K562 (cell line): ENCODE results near the gene SYDE1. TPM values are rescaled to one million over a fixed set of nuclear protein-coding genes. Genes with fewer than 3 reads are reported as not detected.

Experiments used
- ATAC-seq: fragments of 200-7000 bp; cut with Tn5 transposase; 3 replicates; pipeline ENCODE4 v1.9.1; 2020; ENCODE audit warnings: moderate library complexity
- BruUV-seq: library from RNA; stranded (reverse); fragments of 400-500 nt; replicated peaks from 2 replicates; lab custom pipeline; 2021; lab: Mats Ljungman, UMichigan
- CTCF ChIA-PET: fragments of 300-600 bp; formaldehyde crosslinking; extraction: SDS; loops from one replicate; lab custom pipeline; 2021; ENCODE audit warnings: low intra/inter-chr PET ratio; lab: Yijun Ruan, JAX
- POLR2A ChIA-PET: fragments of 300-600, 350-650 bp; sonication (Branson Sonifier 250); formaldehyde crosslinking; extraction: SDS; loops from one replicate; lab custom pipeline; 2021; ENCODE audit warnings: antibody characterized with exemption, inconsistent platforms; lab: Yijun Ruan, JAX
- DNase-seq, 4 experiments: peaks; one replicate each; pipeline versions ENCODE4 v3.0.0 to v3.0.0-alpha.2; 2011 to 2018; ENCODE audit warnings: low spot score in 3 of 4, mixed read lengths in 3 of 4; ENCODE audit errors: extremely low read depth in 1 of 4
- FAIRE-seq: peaks from 2 replicates; lab custom pipeline; 2011; peaks lifted over from hg19 to GRCh38; lab: Jason Lieb, UNC
- H2AFZ ChIP-seq: 2 replicates; pipeline ENCODE4 v1.6.0; 2011; ENCODE audit warnings: low read depth, low read length, control low read depth, inconsistent platforms
- H3K27ac ChIP-seq: fragments of 200-600 bp; 3 replicates; pipeline ENCODE4 v1.8.0; 2011; ENCODE audit warnings: low read depth, mild to moderate bottlenecking, control low read depth, inconsistent platforms, low read length, moderate library complexity, mixed read lengths; ENCODE audit errors: extremely low read depth
- H3K27me3 ChIP-seq, 2 experiments: fragments of 300-600 bp in 1 of 2; 2 replicates in 1 of 2; 3 replicates in 1 of 2; pipeline versions ENCODE4 v1.6.0 to v1.8.0; 2011; ENCODE audit warnings: inconsistent platforms in 2 of 2, low read length in 2 of 2, mild to moderate bottlenecking in 1 of 2, mixed read lengths in 1 of 2, moderate library complexity in 1 of 2; ENCODE audit not compliant: control insufficient read depth in 2 of 2, insufficient read depth in 2 of 2
- H3K36me3 ChIP-seq: fragments of 300-600 bp; 3 replicates; pipeline ENCODE4 v1.8.0; 2011; ENCODE audit warnings: mild to moderate bottlenecking, low read length, inconsistent platforms; ENCODE audit not compliant: control insufficient read depth, insufficient read depth
- H3K4me1 ChIP-seq, 2 experiments: fragments of 200-600 bp in 1 of 2; replicated peaks in 1 of 2; 2 replicates in 1 of 2; 3 replicates in 1 of 2; pipeline versions ENCODE4 v1.5.1 to v1.8.0; 2011; ENCODE audit warnings: inconsistent platforms in 2 of 2, low read length in 2 of 2, mild to moderate bottlenecking in 1 of 2, mixed read lengths in 1 of 2, moderate library complexity in 1 of 2; ENCODE audit not compliant: control insufficient read depth in 2 of 2, insufficient read depth in 2 of 2
- H3K4me2 ChIP-seq: 2 replicates; pipeline ENCODE4 v1.6.1; 2011; ENCODE audit warnings: low read length, control low read depth, inconsistent platforms, mixed read lengths; ENCODE audit not compliant: insufficient read depth
- H3K4me3 ChIP-seq: fragments of 200-600 bp; sonication (generic), shearing (Covaris generic); 2 replicates; pipeline ENCODE4 v1.5.1; 2016; ENCODE audit warnings: control low read depth, inconsistent platforms
- H3K79me2 ChIP-seq: fragments of 200-600 bp; 3 replicates; pipeline ENCODE4 v1.8.0; 2011; ENCODE audit warnings: low read length, inconsistent platforms; ENCODE audit not compliant: control insufficient read depth, insufficient read depth
- H3K9ac ChIP-seq, 2 experiments: 2 replicates each; pipeline versions ENCODE4 v1.6.0 to v1.6.1; 2011; ENCODE audit warnings: low read depth in 2 of 2, low read length in 2 of 2, control low read depth in 1 of 2, inconsistent platforms in 1 of 2, mild to moderate bottlenecking in 1 of 2, mixed read lengths in 1 of 2; ENCODE audit not compliant: insufficient read depth in 1 of 2
- H3K9me1 ChIP-seq: one replicate; pipeline ENCODE4 v1.6.0; 2011; ENCODE audit warnings: inconsistent platforms, mild to moderate bottlenecking, low read length, moderate library complexity; ENCODE audit not compliant: control insufficient read depth, insufficient read depth
- H3K9me3 ChIP-seq: replicated peaks from 2 replicates; pipeline ENCODE4 v1.5.1; 2011; ENCODE audit warnings: low read depth, low read length, inconsistent platforms; ENCODE audit not compliant: control insufficient read depth, insufficient read depth
- H4K20me1 ChIP-seq: replicated peaks from 2 replicates; pipeline ENCODE4 v1.6.1; 2011; ENCODE audit warnings: low read length, inconsistent platforms, mixed read lengths; ENCODE audit not compliant: control insufficient read depth, insufficient read depth
- FOS ChIP-seq: IDR thresholded peaks from 3 replicates; pipeline ENCODE4 v1.6.1; 2011; ENCODE audit not compliant: insufficient read length; ENCODE audit errors: extremely low read depth
- FOXA1 ChIP-seq: fragments of 450-650 bp; IDR thresholded peaks from 2 replicates; pipeline ENCODE4 v1.6.1; 2016; ENCODE audit warnings: mild to moderate bottlenecking, borderline replicate concordance
- MEF2D ChIP-seq: conservative IDR thresholded peaks from 2 replicates; pipeline ENCODE4 v1.6.1; 2016; ENCODE audit warnings: low read depth, missing genetic modification characterization, missing compliant biosample characterization
- NFYB ChIP-seq: IDR thresholded peaks from 2 replicates; pipeline ENCODE4 v1.6.1; 2011; ENCODE audit warnings: mild to moderate bottlenecking, moderate library complexity; ENCODE audit not compliant: insufficient read length; ENCODE audit errors: extremely low read depth
- RAD51 ChIP-seq: fragments of 450-650 bp; IDR thresholded peaks from 2 replicates; pipeline ENCODE4 v1.7.1; 2016; ENCODE audit warnings: low read depth, mild to moderate bottlenecking, borderline replicate concordance
- RBM25 ChIP-seq: fragments of 200-400 bp; formaldehyde crosslinking; IDR thresholded peaks from 2 replicates; pipeline ENCODE4 v1.6.1; 2018; ENCODE audit warnings: low read length, low read depth, moderate library complexity; ENCODE audit not compliant: severe bottlenecking
- USF1 ChIP-seq: sonication (generic); formaldehyde crosslinking; IDR thresholded peaks from 2 replicates; pipeline ENCODE4 v1.9.0; 2022; ENCODE audit warnings: mild to moderate bottlenecking, missing genetic modification reagents
- USF2 ChIP-seq: sonication (generic); formaldehyde crosslinking; IDR thresholded peaks from 2 replicates; pipeline ENCODE4 v1.5.0; 2020; ENCODE audit warnings: missing genetic modification reagents
- WGBS: fragments of 100-300 bp; shearing (Covaris generic); methylation state at CpG from one replicate; pipeline ENCODE4 v1.1.6; 2016; ENCODE audit warnings: low coverage, mixed read lengths; ENCODE audit not compliant: insufficient coverage; ENCODE audit errors: missing lambda C conversion rate; 5-methylcytosine and 5-hydroxymethylcytosine counted together
- in situ Hi-C: fragments of 300-500 bp; cut with MboI; formaldehyde crosslinking; loops from 4 replicates; pipeline ENCODE4 v1.15.0; 2018; ENCODE audit warnings: inconsistent platforms, mixed read lengths
- intact Hi-C: fragments of 100-400 bp; cut with micrococcal nuclease; formaldehyde crosslinking; loops from 2 replicates; pipeline ENCODE4 v1.14.2; 2022
- polyA plus RNA-seq, 8 experiments: library from polyadenylated mRNA; depleted of rRNA in 4 of 8; stranded (reverse) in 5 of 8; unstranded in 3 of 8; fragments of >200 nt; fragmentation: Nextera tagmentation in 2 of 8; fragmentation: Illumina TruSeq in 1 of 8; extraction: Ambion mirVana in 2 of 8; extraction: Trizol in 1 of 8; gene quantifications; 2 replicates each; pipeline versions ENCODE4 v1.2.1 to v1.2.3, GENCODE V29; 2011 to 2014; ENCODE audit warnings: inconsistent platforms in 1 of 8, missing spikeins in 1 of 8
- total RNA-seq, 7 experiments: library from RNA; depleted of rRNA in 6 of 7; stranded (reverse); fragments of >200 nt in 6 of 7; fragmentation: Illumina TruSeq in 2 of 7; extraction: Trizol in 2 of 7; gene quantifications; 2 replicates each; pipeline versions ENCODE4 v1.2.1 to v1.2.3, GENCODE V29; 2011 to 2021; ENCODE audit warnings: low replicate concordance in 1 of 7

The SYDE1 gene
- total and polyA plus RNA-seq, 9 of the 15 experiments (the other 6 are each of a cell fraction or from before 2014, with no cell fraction given) = 0.04 TPM; not detected in 8

GRCh38 chr19:15159251-15159650 is 52.0 kb downstream of the SYDE1 start:
- FAIRE-seq = no peak
- Histone ChIP-seq H3K27ac (no peak overlapping the region), H3K4me2 (no peak overlapping the region; the same call in 1 of the 2 replicates), H4K20me1 (no peaks in the 10 kb centered on the region), H3K9ac (no peak overlapping the region), H3K4me3 (no peak overlapping the region), H2AFZ (no peak overlapping the region), H3K79me2 (no peaks in the 10 kb centered on the region), H3K4me1 (peaks cover 0 to 11% of the 10 kb centered on the region in 2 experiments; a peak in 2 of 5 replicates), H3K36me3 (no peaks in the 10 kb centered on the region), H3K9me3 (peaks cover 2% of the 10 kb centered on the region; the same call in 1 of the 2 replicates), H3K27me3 (no peaks in the 10 kb centered on the region), H3K9me1 (no peaks in the 10 kb centered on the region)
- no TSS peak for BruUV-seq
- peak; percentile 34; the same call in 1 of the 3 replicates for ATAC-seq
- 0% methylated on average over 3 of the region's 3 CpGs for WGBS
- no peak for TF ChIP-seq MEF2D (tag)
- peak; percentile 63; the same call in 1 of the 2 replicates for TF ChIP-seq RAD51
- TF ChIP-seq NFYB = peak; percentile 90
- peak; percentile 69 for TF ChIP-seq RBM25
- TF ChIP-seq USF1 (CRISPR knock-in tag) = peak; percentile 36
- TF ChIP-seq USF2 (CRISPR knock-in tag) = 0 out of 2 replicates have a peak, but pooled peaks have one; percentile 19
- no peak for TF ChIP-seq FOXA1
- peak; percentile 39 for TF ChIP-seq FOS
- in situ Hi-C loops = no loop called here
- peak in 2 of 4 experiments; percentile 14 to 36 for DNase-seq
- CTCF ChIA-PET = interaction anchor here (0.6 kb wide), 1 partner anchor 392 kb away, joined by 3 read pairs; no protein-coding TSS in a partner anchor
- intact Hi-C loops = loop anchor here (10.0 kb wide), 1 partner anchor 274 kb away; the partner anchor contains the start of gene OR7A17
- POLR2A ChIA-PET = interaction anchor here (0.5 to 0.6 kb wide), 3 partner anchors 12 to 359 kb away, joined by 3 read pairs; partner anchors contain the start of genes OR7A5 and OR7C1
